Measurements from ENCODE around the gene NCAPD2.
"Not testable (repeated sequence)": the region's sequence is repeated elsewhere in the genome, so short reads cannot be mapped to it uniquely, and the experiment has no call there.

The NCAPD2 gene

GRCh38 chr12:6471989-6472360 is 21.9 kb upstream of the NCAPD2 start:
- H3K27ac ChIP-seq, result no peak overlapping the region
- H3K4me3 ChIP-seq, result no peak overlapping the region
- TF ChIP-seq CTCF (IDR thresholded peaks at IDR 0.05), result no peak
- no peak for DNase-seq (ENCODE audit: low spot score)

- Histone ChIP-seq H3K27ac (no peak overlapping the region), H3K4me3 (no peak overlapping the region)
- no peak for TF ChIP-seq CTCF (IDR thresholded peaks at IDR 0.05)
- DNase-seq (ENCODE audit: low spot score), result no peak
These were observed 21.4 kb upstream of the NCAPD2 start for GRCh38 chr12:6472491-6472890.

GRCh38 chr12:6475233-6475975 is 18.5 kb upstream of the NCAPD2 start:
- not testable (repeated sequence) for DNase-seq (ENCODE audit: low spot score); H3K4me3 ChIP-seq; H3K27ac ChIP-seq

- TF ChIP-seq CTCF (IDR thresholded peaks at IDR 0.05), result no peak
- no peak overlapping the region for H3K4me3 ChIP-seq
- DNase-seq (ENCODE audit: low spot score), result no peak
- no peak overlapping the region for H3K27ac ChIP-seq
These were observed 17.4 kb upstream of the NCAPD2 start for GRCh38 chr12:6476489-6476888.

- H3K4me3 ChIP-seq; H3K27ac ChIP-seq; DNase-seq (ENCODE audit: low spot score): not testable (repeated sequence)
These were observed 16.1 kb upstream of the NCAPD2 start for GRCh38 chr12:6477601-6478377.

- TF ChIP-seq CTCF (IDR thresholded peaks at IDR 0.05), result no peak
- H3K27ac ChIP-seq, result no peak overlapping the region
These were observed 15.5 kb upstream of the NCAPD2 start for GRCh38 chr12:6478416-6478815.

GRCh38 chr12:6488240-6488639 is 5.7 kb upstream of the NCAPD2 start:
- no peak for TF ChIP-seq CTCF (IDR thresholded peaks at IDR 0.05)
- DNase-seq (ENCODE audit: low spot score), result no peak
- Histone ChIP-seq H3K4me3 (no peak overlapping the region), H3K27ac (no peak overlapping the region)

More at GRCh38 chr12:6478416-6478815, 15.5 kb upstream of the NCAPD2 start:
- no peak for DNase-seq (ENCODE audit: low spot score)
- H3K4me3 ChIP-seq, result no peak overlapping the region

GRCh38 chr12:6489449-6489848 is 4.5 kb upstream of the NCAPD2 start:
- no peak for TF ChIP-seq CTCF (IDR thresholded peaks at IDR 0.05)
- H3K4me3 ChIP-seq, result no peak overlapping the region
- H3K27ac ChIP-seq, result no peak overlapping the region
- DNase-seq (ENCODE audit: low spot score), result no peak

GRCh38 chr12:6490673-6491072 is 3.2 kb upstream of the NCAPD2 start:
- H3K4me3 ChIP-seq; DNase-seq (ENCODE audit: low spot score); H3K27ac ChIP-seq: not testable (repeated sequence)
